ENCODE results near the gene IQCH. TPM values are rescaled to one million over a fixed set of nuclear protein-coding genes. Genes with fewer than 3 reads are reported as not detected.
"Not testable (repeated sequence)": the region's sequence is repeated elsewhere in the genome, so short reads cannot be mapped to it uniquely, and the experiment has no call there.

IQCH gene
- polyA plus RNA-seq, 3 donors = 0.03 TPM; not detected in 2

DNA sequence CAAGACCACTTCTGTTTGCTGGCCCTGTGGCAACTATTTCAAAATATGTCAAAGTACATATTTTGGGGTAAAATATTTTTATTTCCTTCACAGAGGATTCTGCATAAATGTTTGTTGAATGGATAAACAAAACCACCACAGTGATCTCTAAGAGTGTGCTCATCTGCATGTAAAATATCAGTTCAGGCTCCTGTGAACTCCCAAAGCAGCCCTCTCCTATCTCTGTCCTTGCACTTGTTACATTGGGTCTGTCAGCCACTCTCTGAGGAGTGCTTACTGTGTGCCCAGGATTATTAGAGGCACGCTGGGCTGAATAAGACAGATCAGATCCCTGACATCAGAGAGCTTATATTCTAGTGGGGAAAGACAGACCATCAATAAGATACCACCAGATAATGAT, 27.1 kb downstream of the IQCH start:
- no peaks in the 10 kb centered on the region for H3K4me1 Mint-ChIP-seq
- no peak overlapping the region for H3K27ac Mint-ChIP-seq
- no peak overlapping the region for H2AFZ ChIP-seq (ENCODE audit: insufficient read depth, low read depth, low read length, poor library complexity, severe bottlenecking)
- no CpG with 5 or more reads among the region's 1 CpG for WGBS (ENCODE audit: insufficient coverage)
- H3K4me1 ChIP-seq (ENCODE audit: control insufficient read depth in 1 of 2, insufficient read depth in 2 of 2, low read length in 2 of 2) = no peaks in the 10 kb centered on the region
- no peaks in the 10 kb centered on the region for H4K20me1 ChIP-seq (ENCODE audit: insufficient read depth, low read length)
- no peak overlapping the region for H3K9ac ChIP-seq (ENCODE audit: insufficient read depth, low read length, poor library complexity, severe bottlenecking)
- H3K4me2 ChIP-seq (replicated peaks; ENCODE audit: extremely low read depth, low read length, poor library complexity, severe bottlenecking) = no peak overlapping the region
- H3K36me3 ChIP-seq (replicated peaks in 1 of 2; ENCODE audit: control insufficient read depth in 1 of 2, insufficient read depth in 2 of 2, low read length in 2 of 2) = no peaks in the 10 kb centered on the region
- H3K27ac ChIP-seq (ENCODE audit: low read depth in 1 of 2, low read length in 2 of 2) = no peak overlapping the region
- H3K4me3 ChIP-seq (replicated peaks in 1 of 3; ENCODE audit: low read depth in 2 of 3, low read length in 3 of 3) = no peak overlapping the region
- H3K79me2 ChIP-seq (ENCODE audit: insufficient read depth, low read length) = no peaks in the 10 kb centered on the region
- H3K4me3 Mint-ChIP-seq = no peak overlapping the region
- H3K36me3 Mint-ChIP-seq = no peaks in the 10 kb centered on the region
- H3K27me3 Mint-ChIP-seq (ENCODE audit: low read depth in 3 of 3) = peaks cover 0 to 2% (median 1%) of the 10 kb centered on the region in 3 donors
- TF ChIP-seq, protein P1, sequence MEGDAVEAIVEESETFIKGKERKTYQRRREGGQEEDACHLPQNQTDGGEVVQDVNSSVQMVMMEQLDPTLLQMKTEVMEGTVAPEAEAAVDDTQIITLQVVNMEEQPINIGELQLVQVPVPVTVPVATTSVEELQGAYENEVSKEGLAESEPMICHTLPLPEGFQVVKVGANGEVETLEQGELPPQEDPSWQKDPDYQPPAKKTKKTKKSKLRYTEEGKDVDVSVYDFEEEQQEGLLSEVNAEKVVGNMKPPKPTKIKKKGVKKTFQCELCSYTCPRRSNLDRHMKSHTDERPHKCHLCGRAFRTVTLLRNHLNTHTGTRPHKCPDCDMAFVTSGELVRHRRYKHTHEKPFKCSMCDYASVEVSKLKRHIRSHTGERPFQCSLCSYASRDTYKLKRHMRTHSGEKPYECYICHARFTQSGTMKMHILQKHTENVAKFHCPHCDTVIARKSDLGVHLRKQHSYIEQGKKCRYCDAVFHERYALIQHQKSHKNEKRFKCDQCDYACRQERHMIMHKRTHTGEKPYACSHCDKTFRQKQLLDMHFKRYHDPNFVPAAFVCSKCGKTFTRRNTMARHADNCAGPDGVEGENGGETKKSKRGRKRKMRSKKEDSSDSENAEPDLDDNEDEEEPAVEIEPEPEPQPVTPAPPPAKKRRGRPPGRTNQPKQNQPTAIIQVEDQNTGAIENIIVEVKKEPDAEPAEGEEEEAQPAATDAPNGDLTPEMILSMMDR (IDR thresholded peaks at IDR 0.05) = no peak
- H3K27me3 ChIP-seq (ENCODE audit: control insufficient read depth in 2 of 2, insufficient read depth in 2 of 2, low read length in 2 of 2) = no peaks in the 10 kb centered on the region
- DNase-seq = no peak
- peaks cover 0 to 8% (median 1%) of the 10 kb centered on the region in 7 donors for H3K9me3 Mint-ChIP-seq
- H3K9me3 ChIP-seq (replicated peaks in 1 of 2; ENCODE audit: control insufficient read depth in 1 of 2, insufficient read depth in 1 of 2, low read length in 2 of 2) = no peaks in the 10 kb centered on the region
- intact Hi-C loops (cut with micrococcal nuclease) = no loop called here

DNA sequence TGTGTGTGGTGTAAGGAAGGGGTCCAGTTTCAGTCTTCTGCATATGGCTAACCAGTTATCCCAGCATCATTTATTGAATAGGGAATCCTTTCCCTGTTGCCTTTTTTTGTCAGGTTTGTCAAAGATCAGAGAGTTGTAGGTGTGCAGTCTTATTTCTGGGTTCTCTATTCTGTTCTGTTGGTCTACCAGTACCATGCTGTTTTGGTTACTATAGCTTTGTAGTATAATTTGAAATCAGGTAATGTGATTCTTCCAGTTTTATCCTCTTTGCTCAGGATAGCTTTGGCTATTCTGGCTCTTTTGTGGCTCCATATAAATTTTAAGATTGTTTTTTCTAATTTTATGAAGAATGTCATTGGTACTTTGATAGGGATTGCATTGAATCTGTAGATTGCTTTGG, 31.0 kb downstream of the IQCH start:
- H3K27ac ChIP-seq (ENCODE audit: low read depth in 1 of 2, low read length in 2 of 2); H3K9ac ChIP-seq (ENCODE audit: insufficient read depth, low read length, poor library complexity, severe bottlenecking); H3K27me3 ChIP-seq (ENCODE audit: control insufficient read depth in 2 of 2, insufficient read depth in 2 of 2, low read length in 2 of 2); H2AFZ ChIP-seq (ENCODE audit: insufficient read depth, low read depth, low read length, poor library complexity, severe bottlenecking); H3K9me3 Mint-ChIP-seq; H3K27ac Mint-ChIP-seq; H4K20me1 ChIP-seq (ENCODE audit: insufficient read depth, low read length); H3K27me3 Mint-ChIP-seq (ENCODE audit: low read depth in 3 of 3); H3K4me2 ChIP-seq (replicated peaks; ENCODE audit: extremely low read depth, low read length, poor library complexity, severe bottlenecking); DNase-seq; H3K4me1 ChIP-seq (ENCODE audit: control insufficient read depth in 1 of 2, insufficient read depth in 2 of 2, low read length in 2 of 2); H3K4me3 Mint-ChIP-seq; H3K36me3 ChIP-seq (replicated peaks in 1 of 2; ENCODE audit: control insufficient read depth in 1 of 2, insufficient read depth in 2 of 2, low read length in 2 of 2); H3K79me2 ChIP-seq (ENCODE audit: insufficient read depth, low read length); intact Hi-C loops (cut with micrococcal nuclease); H3K9me3 ChIP-seq (replicated peaks in 1 of 2; ENCODE audit: control insufficient read depth in 1 of 2, insufficient read depth in 1 of 2, low read length in 2 of 2); H3K4me1 Mint-ChIP-seq; H3K4me3 ChIP-seq (replicated peaks in 1 of 3; ENCODE audit: low read depth in 2 of 3, low read length in 3 of 3); H3K36me3 Mint-ChIP-seq: not testable (repeated sequence)

DNA sequence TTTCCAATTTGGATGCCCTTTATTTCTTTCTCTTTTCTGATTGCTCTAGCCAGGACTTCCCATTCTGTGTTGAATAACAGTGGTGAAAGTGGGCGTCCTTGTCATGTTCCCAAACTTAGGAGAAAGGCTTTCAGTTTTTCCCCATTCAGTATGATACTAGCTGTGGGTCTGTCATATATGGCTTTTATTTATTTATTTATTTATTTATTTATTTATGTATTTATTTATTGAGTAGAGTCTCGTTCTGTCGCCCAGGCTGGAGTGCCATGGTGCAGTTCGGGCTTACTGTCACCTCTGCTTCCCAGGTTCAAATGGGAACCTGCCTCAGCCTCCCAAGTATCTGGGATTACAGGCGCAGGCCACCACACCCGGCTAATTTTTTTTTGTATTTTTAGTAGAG, 31.8 kb downstream of the IQCH start:
- H3K79me2 ChIP-seq (ENCODE audit: insufficient read depth, low read length); H3K27ac ChIP-seq (ENCODE audit: low read depth in 1 of 2, low read length in 2 of 2); H3K27me3 Mint-ChIP-seq (ENCODE audit: low read depth in 3 of 3); H3K4me3 ChIP-seq (replicated peaks in 1 of 3; ENCODE audit: low read depth in 2 of 3, low read length in 3 of 3); H3K9me3 Mint-ChIP-seq; H3K27ac Mint-ChIP-seq; DNase-seq; H4K20me1 ChIP-seq (ENCODE audit: insufficient read depth, low read length); H3K36me3 ChIP-seq (replicated peaks in 1 of 2; ENCODE audit: control insufficient read depth in 1 of 2, insufficient read depth in 2 of 2, low read length in 2 of 2); H3K9me3 ChIP-seq (replicated peaks in 1 of 2; ENCODE audit: control insufficient read depth in 1 of 2, insufficient read depth in 1 of 2, low read length in 2 of 2); H3K4me3 Mint-ChIP-seq; H3K4me2 ChIP-seq (replicated peaks; ENCODE audit: extremely low read depth, low read length, poor library complexity, severe bottlenecking); H3K4me1 ChIP-seq (ENCODE audit: control insufficient read depth in 1 of 2, insufficient read depth in 2 of 2, low read length in 2 of 2); H2AFZ ChIP-seq (ENCODE audit: insufficient read depth, low read depth, low read length, poor library complexity, severe bottlenecking); H3K4me1 Mint-ChIP-seq; H3K36me3 Mint-ChIP-seq; H3K27me3 ChIP-seq (ENCODE audit: control insufficient read depth in 2 of 2, insufficient read depth in 2 of 2, low read length in 2 of 2); intact Hi-C loops (cut with micrococcal nuclease); H3K9ac ChIP-seq (ENCODE audit: insufficient read depth, low read length, poor library complexity, severe bottlenecking): not testable (repeated sequence)
- no CpG with 5 or more reads among the region's 6 CpGs for WGBS (ENCODE audit: insufficient coverage)
